DLD1 (cell line): ENCODE measurements around the gene TMEM132D.
"Not testable (repeated sequence)": the region's sequence is repeated elsewhere in the genome, so short reads cannot be mapped to it uniquely, and the experiment has no call there.

Source experiments
- in situ Hi-C: cut with HindIII; loops from 2 replicates; pipeline ENCODE4 v1.10.0; 2017; ENCODE audit warnings: low sequenced_read_pairs

The TMEM132D gene

GRCh38 chr12:129201029-129201428 is 702.8 kb downstream of the TMEM132D start:
- in situ Hi-C loops, result no loop called here

GRCh38 chr12:129200576-129200975 is 703.2 kb downstream of the TMEM132D start:
- in situ Hi-C loops, result no loop called here

GRCh38 chr12:129196927-129197326 is 706.9 kb downstream of the TMEM132D start:
- in situ Hi-C loops, result no loop called here

- in situ Hi-C loops, result no loop called here
These were observed 708.7 kb downstream of the TMEM132D start for GRCh38 chr12:129195081-129195480.

GRCh38 chr12:129193263-129193871 is 710.5 kb downstream of the TMEM132D start:
- in situ Hi-C loops, result no loop called here

GRCh38 chr12:129190827-129191226 is 713.0 kb downstream of the TMEM132D start:
- in situ Hi-C loops, result no loop called here

GRCh38 chr12:129189879-129190278 is 713.9 kb downstream of the TMEM132D start:
- in situ Hi-C loops, result not testable (repeated sequence)

- in situ Hi-C loops, result no loop called here
These were observed 716.9 kb downstream of the TMEM132D start for GRCh38 chr12:129186952-129187351.

- in situ Hi-C loops, result no loop called here
These were observed 718.0 kb downstream of the TMEM132D start for GRCh38 chr12:129185855-129186254.

GRCh38 chr12:129184127-129184928 is 719.5 kb downstream of the TMEM132D start:
- in situ Hi-C loops, result no loop called here

GRCh38 chr12:129179941-129180553 is 723.8 kb downstream of the TMEM132D start:
- in situ Hi-C loops, result no loop called here

- in situ Hi-C loops, result no loop called here
These were observed 733.9 kb downstream of the TMEM132D start for GRCh38 chr12:129169928-129170327.

GRCh38 chr12:129163861-129164260 is 740.0 kb downstream of the TMEM132D start:
- in situ Hi-C loops, result no loop called here

GRCh38 chr12:129163461-129163860 is 740.4 kb downstream of the TMEM132D start:
- in situ Hi-C loops, result no loop called here

- in situ Hi-C loops, result no loop called here
These were observed 741.0 kb downstream of the TMEM132D start for GRCh38 chr12:129162805-129163204.

- in situ Hi-C loops, result no loop called here
These were observed 742.3 kb downstream of the TMEM132D start for GRCh38 chr12:129161511-129161910.

GRCh38 chr12:129160282-129160681 is 743.5 kb downstream of the TMEM132D start:
- in situ Hi-C loops, result no loop called here

GRCh38 chr12:129152351-129153104 is 751.3 kb downstream of the TMEM132D start:
- in situ Hi-C loops, result no loop called here

GRCh38 chr12:129150721-129151120 is 753.1 kb downstream of the TMEM132D start:
- in situ Hi-C loops, result no loop called here

- in situ Hi-C loops, result no loop called here
These were observed 758.4 kb downstream of the TMEM132D start for GRCh38 chr12:129145381-129145780.

GRCh38 chr12:129138776-129139175 is 765.0 kb downstream of the TMEM132D start:
- in situ Hi-C loops, result no loop called here
